ENCODE results near the gene GPR25. TPM values are rescaled to one million over a fixed set of nuclear protein-coding genes. Genes with fewer than 3 reads are reported as not detected.
A peak's percentile ranks its signal among the peaks of the same experiment; 100 is the strongest.

GPR25 gene
- total and polyA plus RNA-seq, 10 of the 15 experiments (the other 5 are each of a cell fraction or from before 2014, with no cell fraction given): not detected

DNA sequence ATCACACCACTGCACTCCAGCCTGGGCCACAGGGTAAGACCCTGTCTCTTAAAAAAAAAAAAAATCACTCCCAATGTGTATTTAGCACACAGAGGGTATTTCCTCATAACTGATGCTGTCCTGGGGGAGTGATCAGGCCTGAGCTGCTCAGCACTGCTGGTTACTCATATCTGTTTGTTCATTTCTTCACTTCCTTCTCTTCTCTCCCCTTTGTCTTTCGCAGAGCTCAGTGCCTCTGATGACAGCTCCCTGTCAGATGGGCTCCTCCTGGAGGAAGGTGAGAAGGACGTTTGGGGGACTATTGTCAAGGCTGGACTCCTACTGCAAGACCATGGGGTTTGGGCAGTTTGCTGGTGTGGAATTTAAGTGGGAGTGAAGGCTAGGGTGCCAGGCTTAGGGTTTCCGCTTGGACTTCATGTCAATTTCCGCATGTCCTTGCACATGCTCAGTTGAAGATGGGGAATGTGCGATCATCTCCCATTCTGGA lies 34.9 kb downstream of the GPR25 start (continued):
- TF ChIP-seq NFYB (IDR thresholded peaks at IDR 0.05; ENCODE audit: insufficient read depth, low read depth, low read length) (no peak), RBBP5 (conservative IDR thresholded peaks at IDR 0.05) (no peak), SRF (IDR thresholded peaks at IDR 0.05; ENCODE audit: low read depth in 2 of 2, low read length in 2 of 2) (no peak), ZNF274 (IDR thresholded peaks at IDR 0.05; ENCODE audit: insufficient read depth, insufficient read length) (no peak), GABPA (IDR thresholded peaks at IDR 0.05; ENCODE audit: low read depth) (no peak), TCF12 (IDR thresholded peaks at IDR 0.05; ENCODE audit: low read depth, low read length) (no peak), STAT3 (IDR thresholded peaks at IDR 0.05; ENCODE audit: low read depth, low read length) (no peak), ETV6 (conservative IDR thresholded peaks at IDR 0.05 in 1 of 2, IDR thresholded peaks at IDR 0.05 in 1 of 2; ENCODE audit: borderline replicate concordance in 1 of 2, low read depth in 1 of 2) (no peak), MEF2B (IDR thresholded peaks at IDR 0.05; ENCODE audit: partially characterized antibody, poor library complexity, severe bottlenecking) (peak; percentile 63), HCFC1 (IDR thresholded peaks at IDR 0.05; ENCODE audit: low read length) (no peak), SP1 (IDR thresholded peaks at IDR 0.05; ENCODE audit: low read depth, low read length) (no peak), TAF1 (IDR thresholded peaks at IDR 0.05; ENCODE audit: borderline replicate concordance, low read depth, low read length) (no peak), CBX3 (IDR thresholded peaks at IDR 0.05; ENCODE audit: borderline replicate concordance, low read depth) (no peak), CHD4 (IDR thresholded peaks at IDR 0.05) (no peak), BACH1 (IDR thresholded peaks at IDR 0.05; ENCODE audit: borderline replicate concordance) (no peak)
- TF ChIP-seq, protein P1, sequence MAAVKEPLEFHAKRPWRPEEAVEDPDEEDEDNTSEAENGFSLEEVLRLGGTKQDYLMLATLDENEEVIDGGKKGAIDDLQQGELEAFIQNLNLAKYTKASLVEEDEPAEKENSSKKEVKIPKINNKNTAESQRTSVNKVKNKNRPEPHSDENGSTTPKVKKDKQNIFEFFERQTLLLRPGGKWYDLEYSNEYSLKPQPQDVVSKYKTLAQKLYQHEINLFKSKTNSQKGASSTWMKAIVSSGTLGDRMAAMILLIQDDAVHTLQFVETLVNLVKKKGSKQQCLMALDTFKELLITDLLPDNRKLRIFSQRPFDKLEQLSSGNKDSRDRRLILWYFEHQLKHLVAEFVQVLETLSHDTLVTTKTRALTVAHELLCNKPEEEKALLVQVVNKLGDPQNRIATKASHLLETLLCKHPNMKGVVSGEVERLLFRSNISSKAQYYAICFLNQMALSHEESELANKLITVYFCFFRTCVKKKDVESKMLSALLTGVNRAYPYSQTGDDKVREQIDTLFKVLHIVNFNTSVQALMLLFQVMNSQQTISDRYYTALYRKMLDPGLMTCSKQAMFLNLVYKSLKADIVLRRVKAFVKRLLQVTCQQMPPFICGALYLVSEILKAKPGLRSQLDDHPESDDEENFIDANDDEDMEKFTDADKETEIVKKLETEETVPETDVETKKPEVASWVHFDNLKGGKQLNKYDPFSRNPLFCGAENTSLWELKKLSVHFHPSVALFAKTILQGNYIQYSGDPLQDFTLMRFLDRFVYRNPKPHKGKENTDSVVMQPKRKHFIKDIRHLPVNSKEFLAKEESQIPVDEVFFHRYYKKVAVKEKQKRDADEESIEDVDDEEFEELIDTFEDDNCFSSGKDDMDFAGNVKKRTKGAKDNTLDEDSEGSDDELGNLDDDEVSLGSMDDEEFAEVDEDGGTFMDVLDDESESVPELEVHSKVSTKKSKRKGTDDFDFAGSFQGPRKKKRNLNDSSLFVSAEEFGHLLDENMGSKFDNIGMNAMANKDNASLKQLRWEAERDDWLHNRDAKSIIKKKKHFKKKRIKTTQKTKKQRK (IDR thresholded peaks at IDR 0.05; ENCODE audit: low read depth, low read length): no peak
- TF ChIP-seq, protein P2, sequence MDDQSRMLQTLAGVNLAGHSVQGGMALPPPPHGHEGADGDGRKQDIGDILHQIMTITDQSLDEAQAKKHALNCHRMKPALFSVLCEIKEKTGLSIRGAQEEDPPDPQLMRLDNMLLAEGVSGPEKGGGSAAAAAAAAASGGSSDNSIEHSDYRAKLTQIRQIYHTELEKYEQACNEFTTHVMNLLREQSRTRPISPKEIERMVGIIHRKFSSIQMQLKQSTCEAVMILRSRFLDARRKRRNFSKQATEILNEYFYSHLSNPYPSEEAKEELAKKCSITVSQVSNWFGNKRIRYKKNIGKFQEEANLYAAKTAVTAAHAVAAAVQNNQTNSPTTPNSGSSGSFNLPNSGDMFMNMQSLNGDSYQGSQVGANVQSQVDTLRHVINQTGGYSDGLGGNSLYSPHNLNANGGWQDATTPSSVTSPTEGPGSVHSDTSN (IDR thresholded peaks at IDR 0.05; ENCODE audit: insufficient replicate concordance, low read depth, low read length): no peak
- TF ChIP-seq, protein P3, sequence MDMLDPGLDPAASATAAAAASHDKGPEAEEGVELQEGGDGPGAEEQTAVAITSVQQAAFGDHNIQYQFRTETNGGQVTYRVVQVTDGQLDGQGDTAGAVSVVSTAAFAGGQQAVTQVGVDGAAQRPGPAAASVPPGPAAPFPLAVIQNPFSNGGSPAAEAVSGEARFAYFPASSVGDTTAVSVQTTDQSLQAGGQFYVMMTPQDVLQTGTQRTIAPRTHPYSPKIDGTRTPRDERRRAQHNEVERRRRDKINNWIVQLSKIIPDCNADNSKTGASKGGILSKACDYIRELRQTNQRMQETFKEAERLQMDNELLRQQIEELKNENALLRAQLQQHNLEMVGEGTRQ (IDR thresholded peaks at IDR 0.05; ENCODE audit: borderline replicate concordance, low read depth, low read length): no peak
- TF ChIP-seq, protein P4, sequence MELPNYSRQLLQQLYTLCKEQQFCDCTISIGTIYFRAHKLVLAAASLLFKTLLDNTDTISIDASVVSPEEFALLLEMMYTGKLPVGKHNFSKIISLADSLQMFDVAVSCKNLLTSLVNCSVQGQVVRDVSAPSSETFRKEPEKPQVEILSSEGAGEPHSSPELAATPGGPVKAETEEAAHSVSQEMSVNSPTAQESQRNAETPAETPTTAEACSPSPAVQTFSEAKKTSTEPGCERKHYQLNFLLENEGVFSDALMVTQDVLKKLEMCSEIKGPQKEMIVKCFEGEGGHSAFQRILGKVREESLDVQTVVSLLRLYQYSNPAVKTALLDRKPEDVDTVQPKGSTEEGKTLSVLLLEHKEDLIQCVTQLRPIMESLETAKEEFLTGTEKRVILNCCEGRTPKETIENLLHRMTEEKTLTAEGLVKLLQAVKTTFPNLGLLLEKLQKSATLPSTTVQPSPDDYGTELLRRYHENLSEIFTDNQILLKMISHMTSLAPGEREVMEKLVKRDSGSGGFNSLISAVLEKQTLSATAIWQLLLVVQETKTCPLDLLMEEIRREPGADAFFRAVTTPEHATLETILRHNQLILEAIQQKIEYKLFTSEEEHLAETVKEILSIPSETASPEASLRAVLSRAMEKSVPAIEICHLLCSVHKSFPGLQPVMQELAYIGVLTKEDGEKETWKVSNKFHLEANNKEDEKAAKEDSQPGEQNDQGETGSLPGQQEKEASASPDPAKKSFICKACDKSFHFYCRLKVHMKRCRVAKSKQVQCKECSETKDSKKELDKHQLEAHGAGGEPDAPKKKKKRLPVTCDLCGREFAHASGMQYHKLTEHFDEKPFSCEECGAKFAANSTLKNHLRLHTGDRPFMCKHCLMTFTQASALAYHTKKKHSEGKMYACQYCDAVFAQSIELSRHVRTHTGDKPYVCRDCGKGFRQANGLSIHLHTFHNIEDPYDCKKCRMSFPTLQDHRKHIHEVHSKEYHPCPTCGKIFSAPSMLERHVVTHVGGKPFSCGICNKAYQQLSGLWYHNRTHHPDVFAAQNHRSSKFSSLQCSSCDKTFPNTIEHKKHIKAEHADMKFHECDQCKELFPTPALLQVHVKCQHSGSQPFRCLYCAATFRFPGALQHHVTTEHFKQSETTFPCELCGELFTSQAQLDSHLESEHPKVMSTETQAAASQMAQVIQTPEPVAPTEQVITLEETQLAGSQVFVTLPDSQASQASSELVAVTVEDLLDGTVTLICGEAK (IDR thresholded peaks at IDR 0.05; ENCODE audit: borderline replicate concordance): no peak
- TF ChIP-seq, protein P5, sequence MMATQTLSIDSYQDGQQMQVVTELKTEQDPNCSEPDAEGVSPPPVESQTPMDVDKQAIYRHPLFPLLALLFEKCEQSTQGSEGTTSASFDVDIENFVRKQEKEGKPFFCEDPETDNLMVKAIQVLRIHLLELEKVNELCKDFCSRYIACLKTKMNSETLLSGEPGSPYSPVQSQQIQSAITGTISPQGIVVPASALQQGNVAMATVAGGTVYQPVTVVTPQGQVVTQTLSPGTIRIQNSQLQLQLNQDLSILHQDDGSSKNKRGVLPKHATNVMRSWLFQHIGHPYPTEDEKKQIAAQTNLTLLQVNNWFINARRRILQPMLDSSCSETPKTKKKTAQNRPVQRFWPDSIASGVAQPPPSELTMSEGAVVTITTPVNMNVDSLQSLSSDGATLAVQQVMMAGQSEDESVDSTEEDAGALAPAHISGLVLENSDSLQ (IDR thresholded peaks at IDR 0.05): no peak; the same call in 1 of the 2 replicates
